SH-SY5Y (cell line): Measurements from ENCODE around the gene GADL1.

Experiments used
- GATA2 ChIP-seq: IDR thresholded peaks from 2 replicates; pipeline ENCODE4 v1.6.1; 2011; ENCODE audit warnings: mild to moderate bottlenecking, low read depth, low read length
- GATA3 ChIP-seq: IDR thresholded peaks from 2 replicates; pipeline ENCODE4 v1.6.1; 2011; ENCODE audit warnings: low read depth, mild to moderate bottlenecking, low read length, moderate library complexity

GRCh38 chr3:30886888-30887287 is 7.6 kb downstream of the GADL1 start:
- TF ChIP-seq GATA2 (no peak), GATA3 (no peak)
